Choroid plexus epithelial cell (primary cell): ENCODE results near the gene PAQR9.

Experiments used
- DNase-seq: peaks from one replicate; pipeline ENCODE4 v3.0.0-alpha.2; 2010; ENCODE audit warnings: low read depth
- H3K4me3 ChIP-seq: 2 replicates; pipeline ENCODE4 v1.5.1; 2011; ENCODE audit warnings: low read depth, mild to moderate bottlenecking, control low read depth, low read length, moderate library complexity
- TF ChIP-seq, protein P1 (sequence below): conservative IDR thresholded peaks from 2 replicates; pipeline ENCODE4 v1.5.1; 2011; ENCODE audit warnings: low read depth, mild to moderate bottlenecking, control low read depth, inconsistent platforms, low read length, moderate library complexity

Gene PAQR9

DNA sequence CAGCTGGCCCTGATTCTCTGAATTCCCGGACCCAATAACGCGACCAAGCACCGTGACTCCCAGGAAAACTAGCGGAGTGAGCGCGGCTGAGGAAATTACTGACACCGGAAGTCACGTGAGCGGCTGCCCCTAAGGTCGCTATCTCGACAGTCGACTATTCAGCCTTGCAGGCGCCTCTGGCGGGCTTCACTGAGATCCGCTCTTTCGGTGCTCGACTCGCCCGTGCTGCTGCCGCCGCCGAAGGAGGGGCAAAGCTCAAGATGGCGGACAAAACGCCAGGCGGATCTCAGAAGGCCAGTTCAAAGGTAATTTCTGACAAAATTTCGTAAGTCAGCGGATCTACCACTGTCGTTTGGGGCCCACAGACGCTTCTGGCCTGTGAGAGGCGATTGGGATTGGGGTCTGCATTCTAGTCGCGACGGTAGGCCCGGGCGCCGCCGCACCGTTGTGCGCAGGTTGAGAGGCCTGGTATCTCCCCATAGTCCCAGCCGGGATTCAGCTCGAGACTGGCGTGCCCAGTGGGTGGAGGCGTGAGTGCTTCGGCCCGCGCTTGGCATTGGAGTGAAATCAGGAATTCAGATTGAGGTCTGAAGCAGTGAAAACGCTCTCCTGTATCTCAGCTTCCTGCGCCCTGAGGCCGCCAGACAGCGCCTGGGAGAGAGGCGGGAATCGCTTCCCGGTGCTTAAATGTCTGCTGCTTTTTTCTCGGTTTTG lies 38.1 kb upstream of the PAQR9 start, which contains the start of gene U2SURP:
TSS of gene U2SURP (plus strand) at position 202 of the 714 bp plus-strand sequence. CDS start at position 261, 59 bp downstream.
- TF ChIP-seq, protein P1, sequence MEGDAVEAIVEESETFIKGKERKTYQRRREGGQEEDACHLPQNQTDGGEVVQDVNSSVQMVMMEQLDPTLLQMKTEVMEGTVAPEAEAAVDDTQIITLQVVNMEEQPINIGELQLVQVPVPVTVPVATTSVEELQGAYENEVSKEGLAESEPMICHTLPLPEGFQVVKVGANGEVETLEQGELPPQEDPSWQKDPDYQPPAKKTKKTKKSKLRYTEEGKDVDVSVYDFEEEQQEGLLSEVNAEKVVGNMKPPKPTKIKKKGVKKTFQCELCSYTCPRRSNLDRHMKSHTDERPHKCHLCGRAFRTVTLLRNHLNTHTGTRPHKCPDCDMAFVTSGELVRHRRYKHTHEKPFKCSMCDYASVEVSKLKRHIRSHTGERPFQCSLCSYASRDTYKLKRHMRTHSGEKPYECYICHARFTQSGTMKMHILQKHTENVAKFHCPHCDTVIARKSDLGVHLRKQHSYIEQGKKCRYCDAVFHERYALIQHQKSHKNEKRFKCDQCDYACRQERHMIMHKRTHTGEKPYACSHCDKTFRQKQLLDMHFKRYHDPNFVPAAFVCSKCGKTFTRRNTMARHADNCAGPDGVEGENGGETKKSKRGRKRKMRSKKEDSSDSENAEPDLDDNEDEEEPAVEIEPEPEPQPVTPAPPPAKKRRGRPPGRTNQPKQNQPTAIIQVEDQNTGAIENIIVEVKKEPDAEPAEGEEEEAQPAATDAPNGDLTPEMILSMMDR = no peak
- H3K4me3 ChIP-seq = peak within 1 kb of the TSS; percentile 91
- peak; percentile 99 for DNase-seq

DNA sequence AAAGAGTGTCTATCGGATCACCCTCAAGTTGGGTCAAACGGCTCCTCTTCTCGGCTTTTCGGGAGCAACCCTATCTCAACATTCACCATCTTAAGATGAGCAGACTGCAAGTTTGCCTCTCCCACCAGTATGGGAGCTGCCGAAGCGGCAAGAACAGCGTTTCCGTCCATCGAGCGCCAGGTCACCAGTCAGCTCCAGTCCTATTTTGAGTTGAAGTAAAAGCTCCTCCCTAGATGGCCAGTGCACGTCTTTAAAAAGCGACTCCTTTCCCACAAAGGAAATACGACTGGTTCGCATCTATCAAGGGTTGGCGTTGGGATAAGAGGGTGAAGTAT lies 37.5 kb upstream of the PAQR9 start:
- DNase-seq = no peak
- peak overlapping the region; percentile 91 for H3K4me3 ChIP-seq
- TF ChIP-seq, protein P1 = no peak

DNA sequence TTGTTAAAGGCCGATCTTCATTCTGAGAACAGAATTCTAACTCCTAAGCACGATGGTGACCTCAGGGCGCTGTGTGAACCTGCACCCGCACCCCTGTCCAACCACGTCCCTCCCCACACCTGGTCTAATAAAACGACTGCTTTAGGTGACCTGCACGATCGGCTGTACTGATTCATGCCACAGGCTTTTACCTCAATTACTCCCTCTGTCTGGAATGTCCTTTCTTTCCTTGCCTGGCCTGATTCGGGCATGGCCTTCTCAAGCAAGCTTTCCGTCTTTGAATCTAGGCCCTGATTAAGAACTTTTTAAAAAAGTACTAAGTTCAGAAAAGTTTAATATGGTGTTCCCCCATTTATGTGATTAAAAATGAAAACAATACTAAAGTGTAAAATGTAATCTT lies 37.1 kb upstream of the PAQR9 start:
- peak overlapping the region; percentile 91 for H3K4me3 ChIP-seq
- peak; percentile 58 for DNase-seq
- TF ChIP-seq, protein P1 = no peak

DNA sequence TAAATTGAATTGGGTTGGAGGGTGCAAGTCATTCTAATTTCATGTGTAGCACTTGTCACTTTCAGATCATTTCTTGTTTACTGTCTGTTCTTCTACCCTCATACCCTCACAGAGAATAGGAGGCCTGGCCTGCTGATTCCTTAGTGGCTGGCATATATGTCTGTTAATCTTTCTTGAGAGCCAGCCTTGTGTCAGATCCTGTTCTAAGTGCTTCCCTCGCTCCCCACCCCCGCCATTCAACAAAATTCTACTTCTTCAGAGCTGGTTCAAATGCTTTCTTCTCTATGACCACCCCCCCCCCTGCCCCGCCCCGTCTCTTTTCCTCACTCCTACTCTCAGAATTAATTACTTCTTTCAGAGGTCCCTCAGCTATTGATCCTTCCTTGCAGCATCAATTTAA lies 36.4 kb upstream of the PAQR9 start:
- DNase-seq = no peak
- H3K4me3 ChIP-seq = peak overlapping the region; percentile 91
- TF ChIP-seq, protein P1 = no peak

DNA sequence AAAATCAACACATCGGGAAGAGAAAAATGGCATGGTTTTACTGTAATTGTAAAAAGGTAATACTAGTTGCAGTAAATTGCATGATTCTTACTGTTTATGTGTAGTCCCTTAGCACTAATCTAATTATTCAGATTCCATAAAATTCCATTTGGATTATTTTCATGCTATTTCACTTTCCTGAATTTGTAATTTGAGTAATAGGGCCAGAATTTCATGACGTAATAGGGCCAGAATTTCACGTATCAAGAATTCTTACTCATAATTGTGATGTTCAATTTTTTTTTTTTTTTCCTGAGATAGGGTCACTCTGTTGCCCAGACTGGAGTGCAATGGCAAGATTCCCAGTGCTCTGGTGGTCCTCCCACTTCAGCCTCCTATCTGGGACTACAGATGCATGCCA lies 35.0 kb upstream of the PAQR9 start:
- H3K4me3 ChIP-seq = no peak overlapping the region
- TF ChIP-seq, protein P1 = no peak
- DNase-seq = no peak

DNA sequence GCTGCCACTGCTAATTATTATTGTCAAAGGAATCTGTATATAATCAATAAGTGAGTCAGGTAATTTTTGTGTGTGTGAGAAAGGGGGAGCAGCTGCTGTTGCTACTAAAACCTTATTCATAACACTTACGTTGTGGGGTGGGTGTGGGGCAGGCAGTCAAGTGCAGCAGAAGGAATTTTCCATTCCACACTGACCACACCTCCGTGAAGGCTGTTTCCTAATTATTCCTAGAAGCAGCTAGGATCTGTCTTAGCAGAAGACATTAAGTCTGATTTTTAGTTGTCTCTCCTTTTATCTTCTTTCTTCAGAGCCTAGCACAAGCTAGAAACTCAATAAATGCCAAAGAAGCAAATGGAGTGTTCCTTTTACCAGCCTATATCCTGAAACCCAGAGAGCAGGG lies 33.9 kb upstream of the PAQR9 start:
- no peak for DNase-seq
- TF ChIP-seq, protein P1 = no peak

DNA sequence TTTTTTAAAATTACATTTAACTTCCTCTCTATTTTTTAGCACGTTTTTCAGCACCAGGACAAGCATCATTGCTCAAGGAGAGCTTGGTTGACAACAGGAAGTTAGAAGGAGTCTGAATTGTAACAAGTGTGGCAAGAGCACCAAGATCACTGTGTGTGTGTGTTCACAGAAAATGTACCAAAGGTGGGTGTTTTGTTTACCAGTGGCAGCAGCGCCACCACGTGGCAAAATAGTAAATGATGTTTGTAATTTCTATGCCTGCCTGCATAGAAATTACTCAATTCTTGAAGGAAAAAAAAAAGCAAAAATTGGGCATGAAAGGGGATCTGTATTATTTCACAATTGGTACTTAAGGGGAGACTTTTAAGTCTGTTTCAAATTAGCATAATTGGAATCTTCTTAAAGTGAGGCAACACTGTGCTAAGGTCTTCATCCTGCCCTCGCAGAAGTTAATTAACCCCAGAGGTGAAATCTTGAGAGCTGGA lies 30.5 kb upstream of the PAQR9 start:
- TF ChIP-seq, protein P1 = peak; percentile 73
- H3K4me3 ChIP-seq = no peak overlapping the region
- DNase-seq = peak; percentile 89

More for the DNA sequence above, 33.9 kb upstream of the PAQR9 start:
- H3K4me3 ChIP-seq = no peak overlapping the region
